ENCODE results near the gene CALML6. TPM values are rescaled to one million over a fixed set of nuclear protein-coding genes. Genes with fewer than 3 reads are reported as not detected.
A peak's percentile ranks its signal among the peaks of the same experiment; 100 is the strongest.

CALML6 gene
- total RNA-seq, 1 donor from 2014 or later: not detected

- Mint-ChIP-seq H3K27ac (peak overlapping the region; percentile 48), H3K36me3 (peaks cover 6% of the 10 kb centered on the region), H3K9me3 (peaks cover 9% of the 10 kb centered on the region), H3K27me3 (ENCODE audit: insufficient read depth, low read depth) (peaks cover 7% of the 10 kb centered on the region), H3K4me3 (peak overlapping the region; percentile 60), H3K4me1 (peaks cover 40% of the 10 kb centered on the region)
- no peak for DNase-seq (ENCODE audit: low spot score)
- Histone ChIP-seq H3K9me3 (ENCODE audit: low read depth) (no peaks in the 10 kb centered on the region), H3K4me1 (peaks cover 28% of the 10 kb centered on the region), H3K27ac (no peak overlapping the region), H2AFZ (replicated peaks) (no peak overlapping the region), H3F3A (ENCODE audit: low read depth) (peaks cover 20% of the 10 kb centered on the region), H3K79me2 (ENCODE audit: low read depth) (peaks cover 37% of the 10 kb centered on the region), H3K9ac (no peak overlapping the region), H3K4me3 (no peak overlapping the region), H3K36me3 (no peaks in the 10 kb centered on the region), H3K4me2 (no peak overlapping the region), H3K27me3 (no peaks in the 10 kb centered on the region), H4K20me1 (ENCODE audit: low read depth) (peaks cover 22% of the 10 kb centered on the region)
- TF ChIP-seq EZH2 (IDR thresholded peaks at IDR 0.05): no peak
- no peak for TF ChIP-seq EZH2phosphoT487 (IDR thresholded peaks at IDR 0.05)
- TF ChIP-seq, protein P1, sequence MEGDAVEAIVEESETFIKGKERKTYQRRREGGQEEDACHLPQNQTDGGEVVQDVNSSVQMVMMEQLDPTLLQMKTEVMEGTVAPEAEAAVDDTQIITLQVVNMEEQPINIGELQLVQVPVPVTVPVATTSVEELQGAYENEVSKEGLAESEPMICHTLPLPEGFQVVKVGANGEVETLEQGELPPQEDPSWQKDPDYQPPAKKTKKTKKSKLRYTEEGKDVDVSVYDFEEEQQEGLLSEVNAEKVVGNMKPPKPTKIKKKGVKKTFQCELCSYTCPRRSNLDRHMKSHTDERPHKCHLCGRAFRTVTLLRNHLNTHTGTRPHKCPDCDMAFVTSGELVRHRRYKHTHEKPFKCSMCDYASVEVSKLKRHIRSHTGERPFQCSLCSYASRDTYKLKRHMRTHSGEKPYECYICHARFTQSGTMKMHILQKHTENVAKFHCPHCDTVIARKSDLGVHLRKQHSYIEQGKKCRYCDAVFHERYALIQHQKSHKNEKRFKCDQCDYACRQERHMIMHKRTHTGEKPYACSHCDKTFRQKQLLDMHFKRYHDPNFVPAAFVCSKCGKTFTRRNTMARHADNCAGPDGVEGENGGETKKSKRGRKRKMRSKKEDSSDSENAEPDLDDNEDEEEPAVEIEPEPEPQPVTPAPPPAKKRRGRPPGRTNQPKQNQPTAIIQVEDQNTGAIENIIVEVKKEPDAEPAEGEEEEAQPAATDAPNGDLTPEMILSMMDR (IDR thresholded peaks at IDR 0.05): no peak
Observed at GRCh38 chr1:1893291-1893985, 21.6 kb upstream of the CALML6 start.

DNA sequence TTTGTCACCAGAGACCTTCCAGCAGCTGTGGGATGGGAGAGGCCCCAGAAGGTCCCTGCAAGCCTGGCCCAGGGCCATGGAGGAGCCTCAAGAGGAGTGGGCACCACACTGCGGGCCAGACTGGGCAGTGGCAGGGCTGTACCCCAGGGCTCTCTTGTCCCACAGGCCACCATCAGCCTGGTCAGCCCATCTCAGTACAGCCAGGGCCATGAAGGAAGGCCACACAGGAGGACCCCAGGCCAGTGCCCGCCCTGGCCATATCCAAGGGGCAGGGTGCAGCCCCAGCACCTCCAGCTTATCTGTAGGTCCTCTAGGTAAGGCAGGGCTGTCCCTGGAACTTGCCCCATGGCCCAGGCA is 21.1 kb upstream of the CALML6 start:
- no peak overlapping the region for H3K27ac Mint-ChIP-seq
- no peaks in the 10 kb centered on the region for H3K27me3 ChIP-seq
- H4K20me1 ChIP-seq (ENCODE audit: low read depth): peaks cover 16% of the 10 kb centered on the region
- H3K4me2 ChIP-seq: no peak overlapping the region
- no peak overlapping the region for H3K4me3 ChIP-seq
- H3K9ac ChIP-seq: no peak overlapping the region
- TF ChIP-seq, protein P1 (IDR thresholded peaks at IDR 0.05): no peak
- no peak for TF ChIP-seq EZH2phosphoT487 (IDR thresholded peaks at IDR 0.05)
- no peak for TF ChIP-seq EZH2 (IDR thresholded peaks at IDR 0.05)
- no peak for DNase-seq (ENCODE audit: low spot score)
- peaks cover 3% of the 10 kb centered on the region for H3K36me3 Mint-ChIP-seq
- peaks cover 4% of the 10 kb centered on the region for H3K9me3 Mint-ChIP-seq
- H3K4me1 Mint-ChIP-seq: peaks cover 36% of the 10 kb centered on the region
- H3F3A ChIP-seq (ENCODE audit: low read depth): peaks cover 20% of the 10 kb centered on the region
- peaks cover 23% of the 10 kb centered on the region for H3K4me1 ChIP-seq
- H2AFZ ChIP-seq (replicated peaks): no peak overlapping the region
- H3K27me3 Mint-ChIP-seq (ENCODE audit: insufficient read depth, low read depth): peaks cover 7% of the 10 kb centered on the region
- no peaks in the 10 kb centered on the region for H3K36me3 ChIP-seq
- H3K27ac ChIP-seq: no peak overlapping the region
- peaks cover 32% of the 10 kb centered on the region for H3K79me2 ChIP-seq (ENCODE audit: low read depth)
- no peaks in the 10 kb centered on the region for H3K9me3 ChIP-seq (ENCODE audit: low read depth)
- H3K4me3 Mint-ChIP-seq: no peak overlapping the region

- Mint-ChIP-seq H3K4me1 (peaks cover 33% of the 10 kb centered on the region), H3K36me3 (no peaks in the 10 kb centered on the region), H3K27ac (peak overlapping the region; percentile 66), H3K9me3 (peaks cover 2% of the 10 kb centered on the region), H3K27me3 (ENCODE audit: insufficient read depth, low read depth) (peaks cover 5% of the 10 kb centered on the region), H3K4me3 (peak overlapping the region; percentile 21)
- Histone ChIP-seq H4K20me1 (ENCODE audit: low read depth) (peaks cover 11% of the 10 kb centered on the region), H2AFZ (replicated peaks) (no peak overlapping the region), H3K4me3 (no peak overlapping the region), H3K27ac (no peak overlapping the region), H3K79me2 (ENCODE audit: low read depth) (peaks cover 27% of the 10 kb centered on the region), H3K27me3 (no peaks in the 10 kb centered on the region), H3K36me3 (no peaks in the 10 kb centered on the region), H3F3A (ENCODE audit: low read depth) (peaks cover 23% of the 10 kb centered on the region), H3K4me1 (peaks cover 18% of the 10 kb centered on the region), H3K9ac (no peak overlapping the region), H3K4me2 (peak overlapping the region; percentile 59), H3K9me3 (ENCODE audit: low read depth) (no peaks in the 10 kb centered on the region)
- peak; percentile 2 for DNase-seq (ENCODE audit: low spot score)
- TF ChIP-seq EZH2phosphoT487 (IDR thresholded peaks at IDR 0.05): no peak
- TF ChIP-seq, protein P1 (IDR thresholded peaks at IDR 0.05): no peak
- TF ChIP-seq EZH2 (IDR thresholded peaks at IDR 0.05): no peak
Observed at GRCh38 chr1:1894354-1895059, 20.6 kb upstream of the CALML6 start.

Data from neural progenitor cell (in vitro differentiated cells).